Ascending aorta (tissue), 2 donors: ENCODE data around the gene IVD. TPM values are rescaled to one million over a fixed set of nuclear protein-coding genes. Genes with fewer than 3 reads are reported as not detected.

ENCODE experiments used
- DNase-seq, 2 donors: peaks; one replicate each; pipeline ENCODE4 v3.0.0-alpha.2; 2019; ENCODE audit warnings: low spot score in 2 of 2
- H3K27ac ChIP-seq, 2 donors: fragments of 200-600 bp; sonication (generic); one replicate each; pipeline ENCODE4 v1.5.1; 2016 to 2017; ENCODE audit warnings: mild to moderate bottlenecking in 1 of 2
- H3K27me3 ChIP-seq: fragments of 200-600 bp; sonication (generic); one replicate; pipeline ENCODE4 v1.5.1; 2017
- H3K36me3 ChIP-seq, 2 donors: fragments of 200-600 bp; sonication (generic); one replicate each; pipeline ENCODE4 v1.5.1; 2016
- H3K4me1 ChIP-seq, 2 donors: fragments of 200-600 bp; sonication (generic); one replicate each; pipeline ENCODE4 v1.5.1; 2016 to 2017; ENCODE audit warnings: mild to moderate bottlenecking in 1 of 2
- H3K4me3 ChIP-seq, 2 donors: fragments of 200-600 bp; sonication (generic); one replicate each; pipeline ENCODE4 v1.5.1; 2016 to 2017; ENCODE audit warnings: mild to moderate bottlenecking in 1 of 2
- H3K9me3 ChIP-seq, 2 donors: fragments of 200-600 bp; sonication (generic); one replicate each; pipeline ENCODE4 v1.5.1; 2016
- CTCF ChIP-seq, 3 experiments: fragments of 200-600 bp in 2 of 3; fragments of 450-650 bp in 1 of 3; sonication (generic) in 2 of 3; IDR thresholded peaks; one replicate each; pipeline ENCODE4 v1.5.1; 2016 to 2019; ENCODE audit warnings: antibody characterized with exemption in 3 of 3, mild to moderate bottlenecking in 1 of 3, moderate library complexity in 1 of 3
- intact Hi-C: fragments of 100-400 bp; cut with DNase I; formaldehyde crosslinking; loops from one replicate; pipeline ENCODE4 v1.15.1; 2023
- total RNA-seq: library from RNA; depleted of rRNA; stranded (reverse); fragments of >200 nt; gene quantifications from one replicate; pipeline ENCODE4 v1.1.0, GENCODE V29; 2016

IVD gene
- total RNA-seq, 1 donor from 2014 or later = 39.5 TPM

- intact Hi-C loops = no loop called here
- DNase-seq = no peak
- no peak overlapping the region for H3K4me3 ChIP-seq
- no peaks in the 10 kb centered on the region for H3K4me1 ChIP-seq
- H3K36me3 ChIP-seq = peaks cover 18 to 26% of the 10 kb centered on the region in 2 donors
- H3K27ac ChIP-seq = no peak overlapping the region
- no peaks in the 10 kb centered on the region for H3K27me3 ChIP-seq
- H3K9me3 ChIP-seq = no peaks in the 10 kb centered on the region
- TF ChIP-seq CTCF (IDR thresholded peaks at IDR 0.05) = no peak
Observed at GRCh38 chr15:40392986-40393948, 12.3 kb upstream of the IVD start.

- no peaks in the 10 kb centered on the region for H3K27me3 ChIP-seq
- H3K36me3 ChIP-seq = peaks cover 5 to 10% of the 10 kb centered on the region in 2 donors
- H3K9me3 ChIP-seq = no peaks in the 10 kb centered on the region
- no peak for TF ChIP-seq CTCF (IDR thresholded peaks at IDR 0.05)
- H3K4me1 ChIP-seq = no peaks in the 10 kb centered on the region
- H3K27ac ChIP-seq = no peak overlapping the region
- intact Hi-C loops = no loop called here
- no peak for DNase-seq
- no peak overlapping the region for H3K4me3 ChIP-seq
Observed at GRCh38 chr15:40397688-40398412, 7.7 kb upstream of the IVD start.

- Histone ChIP-seq H3K9me3 (no peaks in the 10 kb centered on the region), H3K27ac (no peak overlapping the region), H3K36me3 (peaks cover 4% of the 10 kb centered on the region in 2 donors), H3K27me3 (no peaks in the 10 kb centered on the region), H3K4me3 (no peak overlapping the region), H3K4me1 (no peaks in the 10 kb centered on the region)
- no peak for DNase-seq
- no peak for TF ChIP-seq CTCF (IDR thresholded peaks at IDR 0.05)
- intact Hi-C loops = no loop called here
Observed at GRCh38 chr15:40398413-40398873, 7.2 kb upstream of the IVD start.

GRCh38 chr15:40399370-40399769 is 6.2 kb upstream of the IVD start:
- intact Hi-C loops = no loop called here
- no peak overlapping the region for H3K27ac ChIP-seq
- no peak overlapping the region for H3K4me3 ChIP-seq
- no peaks in the 10 kb centered on the region for H3K27me3 ChIP-seq
- no peaks in the 10 kb centered on the region for H3K9me3 ChIP-seq
- H3K36me3 ChIP-seq = no peaks in the 10 kb centered on the region
- no peak for TF ChIP-seq CTCF (IDR thresholded peaks at IDR 0.05)
- DNase-seq = no peak
- no peaks in the 10 kb centered on the region for H3K4me1 ChIP-seq

- peaks cover 12 to 26% of the 10 kb centered on the region in 2 donors for H3K36me3 ChIP-seq
- no peaks in the 10 kb centered on the region for H3K27me3 ChIP-seq
- H3K4me3 ChIP-seq = no peak overlapping the region
- no peak overlapping the region for H3K27ac ChIP-seq
- no peak for DNase-seq
- TF ChIP-seq CTCF (IDR thresholded peaks at IDR 0.05) = no peak
- H3K4me1 ChIP-seq = peaks cover 15 to 17% of the 10 kb centered on the region in 2 donors
- intact Hi-C loops = loop anchor here (2.0 to 10.0 kb wide), 4 partner anchors 33 to 303 kb away; partner anchors contain the start of genes BAHD1, BMF and CCDC9B
- H3K9me3 ChIP-seq = no peaks in the 10 kb centered on the region
Observed at GRCh38 chr15:40407330-40407990, 1.9 kb downstream of the IVD start.
